GM12875 (cell line): ENCODE data around the gene MYH1.

Experiments used
- H3K4me3 ChIP-seq: one replicate; pipeline ENCODE4 v1.5.1; 2011; ENCODE audit warnings: low read depth, low read length, control low read depth
- TF ChIP-seq, protein P1 (sequence below): IDR thresholded peaks from 2 replicates; pipeline ENCODE4 v1.5.1; 2011; ENCODE audit warnings: low read depth, mild to moderate bottlenecking, control low read depth, inconsistent platforms, low read length, moderate library complexity, borderline replicate concordance; ENCODE audit not compliant: insufficient read depth

MYH1 gene

DNA sequence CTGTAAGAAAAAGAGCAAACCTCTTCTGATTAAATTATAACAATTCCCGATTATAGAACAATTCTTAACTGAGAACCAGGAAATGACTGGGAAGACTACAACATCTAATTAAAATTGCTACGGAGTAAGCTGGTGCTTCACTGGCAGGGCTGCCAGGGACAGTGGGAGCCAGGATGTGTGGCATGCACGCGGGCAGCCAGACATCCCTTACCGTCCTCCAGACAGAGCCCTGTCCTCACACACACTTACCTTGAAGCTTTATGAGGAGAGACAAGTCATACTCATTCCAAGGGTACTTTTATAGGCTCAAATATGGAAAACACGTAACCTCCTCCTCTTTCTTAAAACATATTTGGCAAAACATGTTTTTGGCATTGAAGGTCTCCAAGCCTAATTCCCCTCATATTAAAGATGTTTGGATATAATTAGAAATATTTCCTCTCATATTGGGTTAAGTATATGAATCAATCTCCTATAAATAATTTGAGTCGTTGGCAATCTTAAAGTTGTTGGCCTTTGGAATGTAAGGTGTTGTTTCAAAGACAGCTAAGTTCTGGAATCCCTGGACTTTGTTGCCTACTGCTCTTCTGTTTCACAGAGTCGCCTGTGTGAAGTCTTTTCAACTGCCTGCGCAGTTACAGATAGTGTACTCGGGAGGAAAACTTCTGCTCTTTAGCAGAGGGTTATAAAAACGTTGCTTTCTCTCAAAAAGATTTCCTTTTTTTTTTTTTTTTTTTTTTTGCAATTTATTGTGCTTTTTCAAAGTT is at the start of gene MYH1:
Gene MYH1, minus strand, starts transcription at position 272 of the 767 bp plus-strand sequence. CDS start 1,900 bp downstream, outside the sequence.
- TF ChIP-seq, protein P1, sequence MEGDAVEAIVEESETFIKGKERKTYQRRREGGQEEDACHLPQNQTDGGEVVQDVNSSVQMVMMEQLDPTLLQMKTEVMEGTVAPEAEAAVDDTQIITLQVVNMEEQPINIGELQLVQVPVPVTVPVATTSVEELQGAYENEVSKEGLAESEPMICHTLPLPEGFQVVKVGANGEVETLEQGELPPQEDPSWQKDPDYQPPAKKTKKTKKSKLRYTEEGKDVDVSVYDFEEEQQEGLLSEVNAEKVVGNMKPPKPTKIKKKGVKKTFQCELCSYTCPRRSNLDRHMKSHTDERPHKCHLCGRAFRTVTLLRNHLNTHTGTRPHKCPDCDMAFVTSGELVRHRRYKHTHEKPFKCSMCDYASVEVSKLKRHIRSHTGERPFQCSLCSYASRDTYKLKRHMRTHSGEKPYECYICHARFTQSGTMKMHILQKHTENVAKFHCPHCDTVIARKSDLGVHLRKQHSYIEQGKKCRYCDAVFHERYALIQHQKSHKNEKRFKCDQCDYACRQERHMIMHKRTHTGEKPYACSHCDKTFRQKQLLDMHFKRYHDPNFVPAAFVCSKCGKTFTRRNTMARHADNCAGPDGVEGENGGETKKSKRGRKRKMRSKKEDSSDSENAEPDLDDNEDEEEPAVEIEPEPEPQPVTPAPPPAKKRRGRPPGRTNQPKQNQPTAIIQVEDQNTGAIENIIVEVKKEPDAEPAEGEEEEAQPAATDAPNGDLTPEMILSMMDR: no peak

DNA sequence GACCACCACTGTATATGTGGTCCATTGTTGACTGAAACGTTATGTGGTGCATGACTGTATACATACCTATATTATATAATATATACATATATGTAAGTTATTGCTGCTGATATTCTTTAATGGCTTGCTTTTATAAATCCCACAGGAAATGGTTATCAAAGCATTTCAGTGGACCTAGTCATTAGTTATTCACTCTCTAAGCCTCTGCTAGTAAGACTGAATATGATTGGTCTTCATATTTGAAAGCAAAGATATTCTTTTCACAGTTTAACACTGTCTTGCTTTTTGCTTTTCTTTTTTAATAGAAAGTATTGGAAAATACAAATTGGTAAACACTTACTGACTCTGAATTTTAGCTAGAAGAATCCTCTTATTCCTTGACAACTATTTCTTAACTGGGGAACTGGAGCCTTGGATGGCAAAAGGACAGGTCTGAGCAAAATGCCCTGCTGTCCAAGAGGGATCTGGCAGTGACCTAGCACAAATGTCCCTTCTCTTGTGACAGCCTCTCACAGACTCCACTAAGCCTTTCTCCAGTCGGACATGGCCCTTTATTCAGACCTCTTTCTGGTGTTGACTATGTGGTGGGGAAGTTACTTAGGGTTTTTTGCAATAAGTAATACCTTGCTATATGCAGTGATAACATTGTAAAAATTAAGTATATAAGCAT is 45.8 kb upstream of the MYH1 start:
- TF ChIP-seq, protein P1: no peak
- no peak overlapping the region for H3K4me3 ChIP-seq

More for the DNA sequence above, at the start of gene MYH1:
- no peak within 1 kb of the TSS for H3K4me3 ChIP-seq

DNA sequence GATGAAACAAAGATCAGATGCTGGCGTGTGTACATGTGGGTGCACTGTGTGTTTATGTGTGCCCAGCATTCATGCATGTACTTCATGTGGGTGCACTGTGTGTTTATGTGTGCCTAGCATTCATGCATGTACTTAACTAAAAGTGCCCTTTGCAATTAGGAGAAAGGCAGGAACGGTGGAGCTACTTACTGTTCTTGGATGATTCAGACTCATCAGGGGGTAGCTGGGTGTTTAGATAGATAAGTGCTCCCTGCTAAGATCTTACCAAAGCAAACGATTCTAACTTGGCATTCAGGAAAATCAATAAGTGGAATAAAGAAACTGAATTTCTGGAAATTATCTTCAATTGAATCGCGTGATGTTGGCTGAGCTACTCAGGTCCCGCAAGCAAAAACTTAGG is 39.7 kb upstream of the MYH1 start:
- TF ChIP-seq, protein P1: no peak
- H3K4me3 ChIP-seq: no peak overlapping the region

DNA sequence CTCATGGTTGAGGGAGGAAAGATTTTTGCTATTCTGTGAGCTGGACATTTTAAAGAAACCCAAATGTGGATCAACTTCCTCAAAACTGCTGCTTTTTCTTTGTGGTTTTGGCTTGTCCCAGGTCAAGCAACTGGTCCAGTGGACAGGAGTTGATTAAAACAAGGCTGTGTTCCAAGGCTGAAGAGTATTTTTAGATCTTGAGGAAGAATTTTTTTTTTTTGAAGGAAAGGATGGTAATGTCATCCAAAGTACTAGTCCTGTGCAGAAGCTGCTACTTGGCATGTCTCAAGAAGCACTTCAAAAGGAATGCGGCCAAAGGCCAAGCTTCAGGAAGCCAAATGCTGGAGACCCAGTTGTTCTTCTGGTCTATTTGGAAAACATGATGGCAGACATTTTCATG is 39.1 kb upstream of the MYH1 start:
- no peak overlapping the region for H3K4me3 ChIP-seq

DNA sequence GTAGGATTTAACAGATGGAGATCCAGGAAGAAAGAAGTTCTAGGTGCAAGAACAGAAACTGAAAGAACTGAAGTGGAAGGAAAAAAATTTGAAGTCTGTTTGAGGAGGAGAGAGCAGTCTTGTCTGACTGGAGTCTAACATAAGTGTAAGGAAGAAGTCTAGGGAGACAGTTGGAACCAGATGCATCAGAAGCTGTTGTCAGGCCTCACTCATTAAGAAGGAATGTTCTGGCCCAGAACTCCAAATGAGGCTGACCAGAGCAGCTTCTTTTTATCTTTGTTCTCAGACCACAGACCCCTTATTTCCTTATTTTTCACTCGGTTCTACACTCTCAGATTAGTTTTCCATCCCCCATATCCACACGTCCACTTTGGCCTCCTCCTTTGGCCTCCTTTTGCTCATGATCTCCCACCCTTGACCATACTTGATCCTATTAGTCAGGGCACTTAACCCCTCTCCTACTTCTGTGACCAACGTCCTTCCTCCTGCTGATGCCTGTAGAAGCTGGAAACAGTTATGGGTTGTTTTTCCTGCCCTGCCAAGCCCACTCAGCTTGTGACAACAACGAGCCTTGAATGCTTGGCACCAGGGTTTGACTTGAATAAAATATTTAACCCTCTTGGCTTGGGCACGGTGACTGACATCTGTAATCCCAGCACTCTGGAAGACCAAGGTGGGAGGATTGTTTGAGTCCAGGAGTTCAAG is 38.1 kb upstream of the MYH1 start:
- no peak overlapping the region for H3K4me3 ChIP-seq
- TF ChIP-seq, protein P1: no peak

More for the DNA sequence above, 39.1 kb upstream of the MYH1 start:
- TF ChIP-seq, protein P1: no peak

DNA sequence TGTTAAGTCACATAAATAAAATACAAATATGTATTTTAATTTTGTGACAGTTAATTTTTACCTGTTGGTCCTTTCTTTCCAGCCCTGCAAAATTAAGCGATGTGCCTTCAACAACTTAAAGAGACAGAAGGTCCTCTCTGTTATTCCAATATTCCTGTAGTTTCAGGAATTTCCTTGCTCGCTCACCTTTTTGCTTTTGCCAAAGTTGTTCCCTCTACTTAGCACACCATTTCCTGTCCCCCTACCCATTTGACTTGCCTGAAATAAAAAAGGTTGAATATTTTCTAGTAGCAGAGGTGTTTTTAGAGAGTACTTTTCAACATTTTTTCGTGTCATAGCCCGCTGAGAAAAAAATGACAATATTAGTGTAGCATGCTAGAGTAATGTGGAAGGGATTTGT is 31.7 kb upstream of the MYH1 start:
- TF ChIP-seq, protein P1: no peak
- no peak overlapping the region for H3K4me3 ChIP-seq
